PC-3 (cell line): ENCODE measurements around the gene OPRM1. TPM values are rescaled to one million over a fixed set of nuclear protein-coding genes. Genes with fewer than 3 reads are reported as not detected.

Source experiments
- ATAC-seq: fragments of 200-7000 bp; cut with Tn5 transposase; 2 replicates; pipeline ENCODE4 v1.9.1; 2020; ENCODE audit warnings: mild to moderate bottlenecking, moderate library complexity
- BruUV-seq: library from RNA; stranded (reverse); fragments of 400-500 nt; replicated peaks from 2 replicates; lab custom pipeline; 2021; lab: Mats Ljungman, UMichigan
- CTCF ChIA-PET: fragments of 300-600 bp; sonication (Branson Sonifier 250); formaldehyde crosslinking; loops from one replicate; lab custom pipeline; 2022; ENCODE audit warnings: antibody characterized with exemption; lab: Charles Lee
- POLR2A ChIA-PET: fragments of 300-600 bp; sonication (Branson Sonifier 250); formaldehyde crosslinking; loops from one replicate; lab custom pipeline; 2022; ENCODE audit warnings: antibody characterized with exemption; ENCODE audit not compliant: unreplicated experiment; lab: Charles Lee
- DNase-seq: peaks from one replicate; pipeline ENCODE4 v3.0.0-alpha.2; 2015
- H2AFZ ChIP-seq: fragments of 300-600 bp; sonication (generic); 2 replicates; pipeline ENCODE4 v1.6.0; 2016; ENCODE audit warnings: antibody characterized with exemption, low read length
- H3F3A ChIP-seq: fragments of 300-600 bp; sonication (generic); one replicate; pipeline ENCODE4 v1.6.0; 2017; ENCODE audit warnings: antibody characterized with exemption, low read length, control low read depth, mild to moderate bottlenecking; ENCODE audit not compliant: unreplicated experiment
- H3K27ac ChIP-seq: fragments of 300-600 bp; sonication (generic); 2 replicates; pipeline ENCODE4 v1.5.1; 2016; ENCODE audit warnings: mild to moderate bottlenecking, low read length
- H3K27me3 ChIP-seq: fragments of 300-600 bp; sonication (generic); 2 replicates; pipeline ENCODE4 v1.6.1; 2016; ENCODE audit warnings: low read length, mixed read lengths
- H3K36me3 ChIP-seq: fragments of 300-600 bp; sonication (generic); 2 replicates; pipeline ENCODE4 v1.6.1; 2016; ENCODE audit warnings: low read depth, mixed run types, low read length, mixed read lengths
- H3K4me1 ChIP-seq: fragments of 300-600 bp; sonication (generic); 2 replicates; pipeline ENCODE4 v1.5.1; 2016; ENCODE audit warnings: low read length; ENCODE audit not compliant: insufficient read depth
- H3K4me2 ChIP-seq: fragments of 300-600 bp; sonication (generic); 2 replicates; pipeline ENCODE4 v1.6.0; 2016; ENCODE audit warnings: low read length
- H3K4me3 ChIP-seq: fragments of 300-600 bp; sonication (generic); 2 replicates; pipeline ENCODE4 v1.5.1; 2016; ENCODE audit warnings: mild to moderate bottlenecking, low read length, mixed read lengths
- H3K79me2 ChIP-seq: fragments of 300-600 bp; sonication (generic); 2 replicates; pipeline ENCODE4 v1.6.1; 2017; ENCODE audit warnings: low read length, mixed read lengths
- H3K9ac ChIP-seq: fragments of 300-600 bp; sonication (generic); 2 replicates; pipeline ENCODE4 v1.6.0; 2016; ENCODE audit warnings: mild to moderate bottlenecking, low read length
- H3K9me2 ChIP-seq: fragments of 300-600 bp; sonication (generic); replicated peaks from 2 replicates; pipeline ENCODE4 v1.6.1; 2016; ENCODE audit warnings: mixed run types, low read length, mixed read lengths
- H3K9me3 ChIP-seq: fragments of 300-600 bp; sonication (generic); 2 replicates; pipeline ENCODE4 v1.6.1; 2016; ENCODE audit warnings: low read length, mixed read lengths
- H4K20me1 ChIP-seq: fragments of 300-600 bp; sonication (generic); 2 replicates; pipeline ENCODE4 v1.6.1; 2016; ENCODE audit warnings: low read length, mixed read lengths
- CTCF ChIP-seq: fragments of 300-600 bp; sonication (generic); conservative IDR thresholded peaks from 2 replicates; pipeline ENCODE4 v1.5.1; 2017; ENCODE audit warnings: antibody characterized with exemption, low read depth, mild to moderate bottlenecking, low read length
- EZH2 ChIP-seq: fragments of 300-600 bp; sonication (generic); IDR thresholded peaks from one replicate; pipeline ENCODE4 v1.6.1; 2017; ENCODE audit warnings: antibody characterized with exemption, mild to moderate bottlenecking, low read length; ENCODE audit not compliant: unreplicated experiment
- EZH2phosphoT487 ChIP-seq: fragments of 300-600 bp; sonication (generic); IDR thresholded peaks from 2 replicates; pipeline ENCODE4 v1.6.1; 2018; ENCODE audit warnings: mild to moderate bottlenecking, antibody characterized with exemption, low read length, borderline replicate concordance
- intact Hi-C: fragments of 100-400 bp; cut with micrococcal nuclease; formaldehyde crosslinking; loops from 2 replicates; pipeline ENCODE4 v1.9.0; 2023
- total RNA-seq: library from RNA; depleted of rRNA; stranded (reverse); fragments of >200 nt; gene quantifications from 2 replicates; pipeline ENCODE4 v1.2.3, GENCODE V29; 2014

Gene OPRM1
- total RNA-seq, 1 experiment from 2014 or later: not detected

GRCh38 chr6:154123155-154123956 is 84.3 kb downstream of the OPRM1 start:
- intact Hi-C loops: no loop called here
- H3K9ac ChIP-seq: no peak overlapping the region
- no peak overlapping the region for H2AFZ ChIP-seq
- no peak overlapping the region for H3K4me2 ChIP-seq
- DNase-seq (no peak), ATAC-seq (no peak)
- H3K9me3 ChIP-seq: no peaks in the 10 kb centered on the region
- no peaks in the 10 kb centered on the region for H3K4me1 ChIP-seq
- no peaks in the 10 kb centered on the region for H3F3A ChIP-seq
- POLR2A ChIA-PET: no interaction called here
- no peaks in the 10 kb centered on the region for H3K9me2 ChIP-seq
- peaks cover 22% of the 10 kb centered on the region; the same call in 1 of the 2 replicates for H3K27me3 ChIP-seq
- no TSS peak for BruUV-seq
- H3K4me3 ChIP-seq: no peak overlapping the region
- TF ChIP-seq EZH2phosphoT487 (no peak), CTCF (no peak), EZH2 (no peak)
- H4K20me1 ChIP-seq: no peaks in the 10 kb centered on the region
- CTCF ChIA-PET: interaction anchor here (0.6 kb wide), 1 partner anchor 1528 kb away, joined by 6 read pairs; no protein-coding TSS in a partner anchor
- H3K79me2 ChIP-seq: no peaks in the 10 kb centered on the region
- no peaks in the 10 kb centered on the region for H3K36me3 ChIP-seq
- H3K27ac ChIP-seq: no peak overlapping the region

DNA sequence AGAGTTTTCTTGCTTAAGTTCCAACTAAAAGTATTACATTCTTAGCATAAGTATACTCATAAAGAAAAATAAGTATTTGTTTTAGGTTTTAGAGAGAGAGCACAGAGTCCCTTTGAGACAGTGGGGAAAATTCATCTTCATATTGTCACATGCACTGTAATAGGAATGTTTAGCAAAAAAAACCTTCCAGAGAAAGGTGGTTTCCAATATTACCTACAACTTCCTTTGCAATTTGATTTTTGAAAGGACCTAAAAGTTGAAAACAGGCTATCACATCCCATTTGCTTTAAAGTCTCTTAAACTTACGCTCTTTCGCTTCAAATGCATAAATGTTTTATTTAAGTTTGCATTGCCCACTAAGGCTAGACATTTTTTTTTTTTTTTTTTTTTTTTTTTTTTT is 86.4 kb downstream of the OPRM1 start:
- H3F3A ChIP-seq: no peaks in the 10 kb centered on the region
- no peaks in the 10 kb centered on the region for H4K20me1 ChIP-seq
- no peak overlapping the region for H3K9ac ChIP-seq
- no peaks in the 10 kb centered on the region for H3K4me1 ChIP-seq
- ChIA-PET POLR2A (no interaction called here), CTCF (no interaction called here)
- no peaks in the 10 kb centered on the region for H3K9me3 ChIP-seq
- DNase-seq (no peak), ATAC-seq (no peak)
- no peak overlapping the region for H3K4me3 ChIP-seq
- no peak overlapping the region for H3K4me2 ChIP-seq
- H3K9me2 ChIP-seq: no peaks in the 10 kb centered on the region
- peaks cover 7% of the 10 kb centered on the region; the same call in 1 of the 2 replicates for H3K27me3 ChIP-seq
- intact Hi-C loops: no loop called here
- TF ChIP-seq EZH2phosphoT487 (no peak), CTCF (no peak), EZH2 (no peak)
- no peak overlapping the region for H3K27ac ChIP-seq
- H3K79me2 ChIP-seq: no peaks in the 10 kb centered on the region
- no peak overlapping the region for H2AFZ ChIP-seq
- H3K36me3 ChIP-seq: no peaks in the 10 kb centered on the region
- no TSS peak for BruUV-seq

- no peak overlapping the region for H3K9ac ChIP-seq
- no peaks in the 10 kb centered on the region for H3F3A ChIP-seq
- no peaks in the 10 kb centered on the region for H3K9me2 ChIP-seq
- TF ChIP-seq CTCF: no peak
- no peak for TF ChIP-seq EZH2
- TF ChIP-seq EZH2phosphoT487: no peak
- ChIA-PET POLR2A (no interaction called here), CTCF (no interaction called here)
- no peak overlapping the region for H2AFZ ChIP-seq
- no peaks in the 10 kb centered on the region for H3K79me2 ChIP-seq
- intact Hi-C loops: no loop called here
- no peaks in the 10 kb centered on the region; the same call in 1 of the 2 replicates for H3K27me3 ChIP-seq
- H3K4me1 ChIP-seq: no peaks in the 10 kb centered on the region
- no peaks in the 10 kb centered on the region for H3K9me3 ChIP-seq
- no TSS peak for BruUV-seq
- ATAC-seq (no peak), DNase-seq (no peak)
- no peaks in the 10 kb centered on the region for H4K20me1 ChIP-seq
- no peak overlapping the region for H3K4me3 ChIP-seq
- no peaks in the 10 kb centered on the region for H3K36me3 ChIP-seq
- no peak overlapping the region for H3K27ac ChIP-seq
- H3K4me2 ChIP-seq: no peak overlapping the region
Measured at GRCh38 chr6:154127657-154128056, 88.6 kb downstream of the OPRM1 start.
